ENCODE data around the gene CDK3.
A peak's percentile ranks its signal among the peaks of the same experiment; 100 is the strongest.

Gene CDK3

DNA sequence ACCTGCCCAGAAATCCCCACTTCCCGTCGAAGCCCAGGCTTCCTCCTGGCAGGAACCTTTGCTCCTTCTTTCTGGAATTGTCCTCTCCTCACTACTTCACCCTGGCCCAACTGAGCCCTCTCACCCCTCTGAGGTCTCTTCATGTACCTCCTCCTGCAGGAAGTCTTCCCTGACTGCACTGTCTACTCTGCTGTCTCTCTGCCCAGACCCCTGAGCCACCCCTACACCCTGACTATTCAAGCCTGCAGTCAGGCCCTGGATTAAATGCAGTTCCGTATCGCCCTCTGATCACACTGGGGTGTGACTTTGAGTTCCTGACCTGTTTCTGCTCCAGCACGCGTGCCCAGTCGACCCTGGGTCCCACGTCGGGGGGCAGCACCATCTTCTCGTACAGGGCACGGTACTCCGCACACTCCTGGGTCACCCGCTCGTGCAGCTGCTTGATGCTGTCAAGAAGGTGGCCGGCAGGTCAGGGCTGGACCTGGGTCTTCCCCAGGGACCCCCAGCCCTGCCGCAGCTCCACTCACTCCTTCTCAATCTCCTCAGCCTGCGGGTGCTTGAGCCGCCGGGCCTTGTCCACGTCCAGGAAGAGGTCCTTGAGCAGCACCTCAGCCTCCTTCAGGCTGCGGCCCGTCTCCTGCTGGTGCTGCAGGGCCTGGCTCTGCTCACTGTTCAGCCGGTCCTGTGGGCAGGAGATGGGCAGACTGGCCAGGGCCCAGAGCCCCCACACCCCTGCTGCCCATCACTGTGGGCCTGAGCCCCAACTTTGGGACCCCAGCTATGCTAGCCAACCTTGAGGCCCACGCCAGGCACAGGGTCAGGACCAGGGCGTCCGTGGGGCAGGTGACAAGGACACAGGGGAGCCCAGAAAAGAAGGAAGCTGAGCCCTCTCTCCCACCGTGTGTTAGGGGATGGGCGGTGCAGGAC, 22.6 kb downstream of the CDK3 start:
- Histone ChIP-seq H4K20me1 (no peaks in the 10 kb centered on the region), H3K4me2 (no peak overlapping the region), H3K4me1 (peaks cover 49% of the 10 kb centered on the region), H3K4me3 (no peak overlapping the region), H3K27me3 (no peaks in the 10 kb centered on the region), H3K36me3 (no peaks in the 10 kb centered on the region), H3K9ac (no peak overlapping the region), H3K27ac (no peak overlapping the region), H3K9me3 (no peaks in the 10 kb centered on the region)
- TF ChIP-seq Cebpa-rat (IDR thresholded peaks at IDR 0.05): no peak

DNA sequence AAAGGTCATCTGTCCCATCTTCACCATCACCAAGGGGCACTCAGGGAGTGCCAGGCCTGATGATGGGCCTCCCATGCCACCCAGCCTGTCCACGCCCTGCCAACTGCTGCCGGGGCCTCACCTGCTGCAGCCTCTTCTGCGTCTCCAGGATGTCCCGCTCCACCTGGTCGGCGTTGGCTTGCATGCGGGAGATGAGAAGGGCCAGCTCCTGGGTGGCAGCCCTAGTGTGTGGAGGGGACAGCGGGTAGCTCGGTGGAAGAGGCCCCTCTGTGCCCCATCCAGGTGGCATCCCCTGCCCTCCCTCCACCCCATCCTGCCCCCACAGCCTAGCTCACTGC, 23.2 kb downstream of the CDK3 start:
- Histone ChIP-seq H3K27me3 (no peaks in the 10 kb centered on the region), H3K4me2 (no peak overlapping the region), H4K20me1 (no peaks in the 10 kb centered on the region), H3K4me1 (peaks cover 56% of the 10 kb centered on the region), H3K4me3 (no peak overlapping the region), H3K36me3 (no peaks in the 10 kb centered on the region), H3K9me3 (no peaks in the 10 kb centered on the region), H3K9ac (no peak overlapping the region), H3K27ac (no peak overlapping the region)
- TF ChIP-seq Cebpa-rat (IDR thresholded peaks at IDR 0.05): no peak

DNA sequence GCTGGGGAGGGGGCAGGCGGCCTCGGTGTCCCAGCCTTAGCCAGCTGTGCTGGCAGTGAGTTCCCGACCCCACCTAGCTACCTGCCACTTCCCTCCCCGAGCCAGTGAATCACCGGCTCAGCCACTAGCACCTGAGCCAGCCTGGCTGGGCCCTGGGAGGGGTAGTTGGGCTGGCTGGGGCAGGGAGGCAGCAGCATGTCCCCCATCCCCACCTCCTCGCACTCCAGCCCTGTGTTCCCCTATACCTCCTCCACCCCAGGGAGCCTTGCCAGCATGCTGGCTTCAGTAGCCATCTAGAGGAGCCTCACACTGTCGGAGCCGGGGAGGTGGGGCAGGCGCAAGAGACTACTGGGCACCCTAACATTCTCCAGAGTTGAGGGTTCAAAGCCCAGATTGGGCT, 23.7 kb downstream of the CDK3 start:
- H3K27me3 ChIP-seq: no peaks in the 10 kb centered on the region

DNA sequence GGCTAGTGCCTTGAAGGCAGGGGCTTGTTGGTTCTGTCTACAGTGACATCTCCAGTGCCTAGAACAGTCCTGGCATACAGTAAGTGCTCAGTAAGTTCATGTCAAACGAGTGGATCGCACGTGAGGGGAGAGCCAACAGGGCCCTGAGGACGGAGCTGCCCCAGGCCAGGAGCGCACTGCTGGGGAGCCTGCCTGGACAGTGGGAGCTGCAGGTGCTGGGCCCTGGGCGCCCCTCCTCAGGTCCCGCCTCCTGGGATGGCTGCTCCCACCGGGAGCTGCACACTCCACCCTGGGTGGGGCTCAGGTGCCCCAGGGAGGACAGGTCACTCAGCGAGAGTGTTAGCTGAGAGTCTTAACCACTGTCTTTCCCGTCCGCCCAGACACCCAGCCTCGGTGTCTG, 24.6 kb downstream of the CDK3 start:
- TF ChIP-seq Cebpa-rat (IDR thresholded peaks at IDR 0.05): no peak
- H3K4me3 ChIP-seq: no peak overlapping the region
- H3K9me3 ChIP-seq: no peaks in the 10 kb centered on the region
- H3K4me2 ChIP-seq: no peak overlapping the region
- H3K27ac ChIP-seq: no peak overlapping the region
- no peaks in the 10 kb centered on the region for H4K20me1 ChIP-seq
- peaks cover 56% of the 10 kb centered on the region for H3K4me1 ChIP-seq
- H3K27me3 ChIP-seq: no peaks in the 10 kb centered on the region
- H3K36me3 ChIP-seq: no peaks in the 10 kb centered on the region
- no peak overlapping the region for H3K9ac ChIP-seq

More for the DNA sequence above, 23.7 kb downstream of the CDK3 start:
- H3K36me3 ChIP-seq: no peaks in the 10 kb centered on the region
- H3K4me3 ChIP-seq: no peak overlapping the region
- no peak overlapping the region for H3K9ac ChIP-seq
- no peak overlapping the region for H3K27ac ChIP-seq
- H3K4me2 ChIP-seq: no peak overlapping the region
- H3K9me3 ChIP-seq: no peaks in the 10 kb centered on the region
- no peak for TF ChIP-seq Cebpa-rat (IDR thresholded peaks at IDR 0.05)
- no peaks in the 10 kb centered on the region for H4K20me1 ChIP-seq
- peaks cover 56% of the 10 kb centered on the region for H3K4me1 ChIP-seq

DNA sequence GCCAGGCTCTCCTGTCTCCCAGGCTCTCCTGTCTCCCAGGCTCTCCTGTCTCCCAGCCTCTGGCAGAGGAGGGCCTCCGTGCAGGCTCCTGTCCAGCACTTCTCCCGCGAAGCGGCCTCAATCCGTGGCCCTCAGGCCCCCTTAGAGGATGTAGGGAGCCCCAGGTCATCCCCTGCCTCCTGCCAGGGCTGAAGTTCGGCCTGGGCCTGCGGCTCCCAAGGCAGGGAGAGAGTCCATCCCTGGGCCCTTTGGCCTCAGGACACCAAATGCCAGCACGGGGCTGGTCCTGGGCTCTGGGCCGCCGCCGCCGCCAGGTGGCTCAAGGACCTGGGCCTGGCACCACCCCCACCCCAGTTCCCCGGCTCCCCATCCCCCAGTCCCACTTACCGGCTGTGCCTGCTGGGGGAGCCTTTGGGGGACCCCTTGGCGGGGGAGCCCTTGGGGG, 26.1 kb downstream of the CDK3 start:
- no peak overlapping the region; the same call in 1 of the 2 replicates for H3K4me2 ChIP-seq
- peaks cover 48% of the 10 kb centered on the region for H3K4me1 ChIP-seq
- H3K9me3 ChIP-seq: no peaks in the 10 kb centered on the region
- no peaks in the 10 kb centered on the region for H4K20me1 ChIP-seq
- H3K9ac ChIP-seq: 0 out of 2 replicates have a peak overlapping the region, but pooled peaks have one; percentile 24
- H3K27me3 ChIP-seq: no peaks in the 10 kb centered on the region
- H3K4me3 ChIP-seq: no peak overlapping the region
- TF ChIP-seq Cebpa-rat (IDR thresholded peaks at IDR 0.05): no peak
- H3K36me3 ChIP-seq: no peaks in the 10 kb centered on the region
- H3K27ac ChIP-seq: peak overlapping the region; percentile 59

DNA sequence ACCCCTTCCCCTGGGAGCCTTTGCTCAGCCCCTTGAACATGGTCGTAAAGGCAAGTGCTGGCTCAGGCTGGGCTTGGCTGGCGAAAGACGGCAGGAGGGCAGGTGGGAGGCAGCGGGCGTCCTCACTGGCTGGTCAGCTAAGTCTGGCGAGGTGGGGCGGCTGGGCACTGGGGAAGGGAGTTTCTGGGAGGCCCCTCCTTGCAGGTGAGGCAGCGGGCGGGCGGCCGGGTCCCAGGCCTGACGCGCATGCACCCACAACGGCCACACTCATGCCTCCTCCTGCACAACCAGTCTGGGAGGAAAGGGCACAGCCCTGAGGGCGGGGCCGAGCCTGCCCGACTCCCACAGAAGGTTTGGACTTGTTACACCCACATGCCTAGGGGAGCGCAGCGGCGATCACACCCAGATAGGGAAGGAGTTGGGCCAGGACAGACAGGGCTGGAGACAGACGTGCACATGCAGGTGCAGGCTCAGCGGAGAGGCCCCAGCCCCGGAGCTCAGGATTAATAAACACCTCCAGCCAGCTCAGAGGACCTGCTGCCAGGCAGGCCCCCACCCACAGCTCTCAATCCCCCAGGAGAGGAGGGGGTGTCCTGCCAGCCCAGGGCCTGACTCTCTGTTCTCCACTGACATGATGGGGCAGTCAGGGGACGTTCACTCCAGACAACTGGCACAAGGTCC, 26.6 kb downstream of the CDK3 start, which contains the start of gene EVPL:
EVPL (minus strand) TSS at position 148 of the 681 bp plus-strand sequence; CDS start at position 40, 108 bp downstream.
- H3K9me3 ChIP-seq: peaks cover 2% of the 10 kb centered on the region; the same call in 1 of the 2 replicates
- peak within 1 kb of the TSS; percentile 91 for H3K27ac ChIP-seq
- peaks cover 48% of the 10 kb centered on the region for H3K4me1 ChIP-seq
- H3K9ac ChIP-seq: 0 out of 2 replicates have a peak within 1 kb of the TSS, but pooled peaks have one; percentile 24
- peak within 1 kb of the TSS; percentile 93 for H3K4me2 ChIP-seq
- TF ChIP-seq Cebpa-rat (IDR thresholded peaks at IDR 0.05): no peak
- no peaks in the 10 kb centered on the region for H3K27me3 ChIP-seq
- no peaks in the 10 kb centered on the region for H3K36me3 ChIP-seq
- no peaks in the 10 kb centered on the region for H4K20me1 ChIP-seq
- H3K4me3 ChIP-seq: no peak within 1 kb of the TSS

DNA sequence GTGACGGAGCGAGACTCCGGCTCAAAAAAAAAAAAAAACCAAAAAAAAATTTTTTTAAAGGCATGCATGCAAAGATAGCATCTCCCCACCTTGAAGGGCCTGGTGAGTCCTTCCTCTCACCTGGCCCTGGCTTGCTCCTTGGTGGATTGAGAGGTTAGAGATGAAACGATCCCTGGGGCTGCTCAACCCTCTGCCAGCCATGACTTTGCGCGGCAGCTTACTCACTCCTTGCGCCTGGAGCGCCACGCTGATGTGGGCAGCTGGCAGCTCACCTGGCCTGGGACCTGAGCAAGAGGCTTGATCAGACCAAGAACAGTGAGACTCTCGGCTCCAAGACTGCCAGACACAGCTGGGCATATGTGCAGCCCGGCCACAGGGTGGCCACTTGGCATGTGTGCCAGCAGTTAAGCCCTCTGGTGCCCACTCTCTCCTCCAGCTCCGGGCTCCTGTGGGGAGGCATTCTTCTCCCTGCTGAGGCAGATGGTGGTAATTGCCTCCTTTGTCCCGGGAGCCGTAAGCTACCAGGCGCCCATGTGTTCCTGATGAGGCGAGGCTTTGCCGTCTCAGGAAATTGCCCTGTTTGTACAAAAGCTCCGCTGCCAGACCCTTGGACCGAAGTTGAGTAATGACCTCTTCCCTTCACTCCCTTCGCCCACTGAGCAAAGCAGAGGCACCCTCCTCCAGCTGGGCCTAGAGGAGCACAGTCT, 31.6 kb downstream of the CDK3 start:
- no peak for TF ChIP-seq Cebpa-rat (IDR thresholded peaks at IDR 0.05)
- H3K36me3 ChIP-seq: no peaks in the 10 kb centered on the region
- H3K27ac ChIP-seq: peak overlapping the region; percentile 20; the same call in 1 of the 2 replicates
- H3K9ac ChIP-seq: no peak overlapping the region
- H3K4me1 ChIP-seq: peaks cover 60% of the 10 kb centered on the region
- H3K4me2 ChIP-seq: no peak overlapping the region
- peaks cover 5% of the 10 kb centered on the region; the same call in 1 of the 2 replicates for H3K9me3 ChIP-seq
- H3K4me3 ChIP-seq: no peak overlapping the region
- no peaks in the 10 kb centered on the region for H4K20me1 ChIP-seq
- no peaks in the 10 kb centered on the region for H3K27me3 ChIP-seq

- Histone ChIP-seq H3K9me3 (peaks cover 5% of the 10 kb centered on the region; the same call in 1 of the 2 replicates), H3K4me1 (peaks cover 60% of the 10 kb centered on the region), H4K20me1 (no peaks in the 10 kb centered on the region), H3K27me3 (no peaks in the 10 kb centered on the region), H3K36me3 (no peaks in the 10 kb centered on the region), H3K27ac (peak overlapping the region; percentile 20; the same call in 1 of the 2 replicates), H3K4me2 (no peak overlapping the region), H3K4me3 (no peak overlapping the region), H3K9ac (no peak overlapping the region)
- TF ChIP-seq Cebpa-rat (IDR thresholded peaks at IDR 0.05): no peak
Observed at GRCh38 chr17:76032780-76033108, 32.1 kb downstream of the CDK3 start.

- H3K9ac ChIP-seq: no peak overlapping the region
- H3K9me3 ChIP-seq: peaks cover 5% of the 10 kb centered on the region; the same call in 1 of the 2 replicates
- H3K4me2 ChIP-seq: no peak overlapping the region
- H3K27ac ChIP-seq: no peak overlapping the region
- no peak for TF ChIP-seq Cebpa-rat (IDR thresholded peaks at IDR 0.05)
- H3K36me3 ChIP-seq: peaks cover 2% of the 10 kb centered on the region; the same call in 1 of the 2 replicates
- H3K4me1 ChIP-seq: peaks cover 60% of the 10 kb centered on the region
- no peak overlapping the region for H3K4me3 ChIP-seq
- H3K27me3 ChIP-seq: no peaks in the 10 kb centered on the region
- no peaks in the 10 kb centered on the region for H4K20me1 ChIP-seq
Observed at GRCh38 chr17:76033139-76033538, 32.5 kb downstream of the CDK3 start.

Data from BLaER1 (cell line).